ENCODE data around the gene ANKRD35.

DNA sequence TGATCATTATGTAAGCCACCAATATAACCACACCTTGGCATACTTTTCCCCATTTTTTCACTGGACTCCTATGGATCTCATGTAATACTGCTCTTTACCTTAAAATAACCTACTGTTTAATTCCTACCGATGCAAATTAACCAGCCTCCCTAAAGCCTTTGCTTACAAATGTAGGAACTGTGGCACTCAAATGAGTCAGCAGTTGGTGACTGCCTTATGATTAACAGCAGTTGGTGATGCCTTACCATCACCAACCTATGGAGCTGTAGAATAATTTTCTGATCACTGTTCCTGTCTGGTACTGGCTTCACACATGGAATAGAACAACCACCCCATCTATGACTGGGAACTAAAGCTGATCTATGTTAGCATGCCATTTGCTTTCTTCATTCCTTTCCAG lies 48.0 kb downstream of the ANKRD35 start:
- TF ChIP-seq, protein P1, sequence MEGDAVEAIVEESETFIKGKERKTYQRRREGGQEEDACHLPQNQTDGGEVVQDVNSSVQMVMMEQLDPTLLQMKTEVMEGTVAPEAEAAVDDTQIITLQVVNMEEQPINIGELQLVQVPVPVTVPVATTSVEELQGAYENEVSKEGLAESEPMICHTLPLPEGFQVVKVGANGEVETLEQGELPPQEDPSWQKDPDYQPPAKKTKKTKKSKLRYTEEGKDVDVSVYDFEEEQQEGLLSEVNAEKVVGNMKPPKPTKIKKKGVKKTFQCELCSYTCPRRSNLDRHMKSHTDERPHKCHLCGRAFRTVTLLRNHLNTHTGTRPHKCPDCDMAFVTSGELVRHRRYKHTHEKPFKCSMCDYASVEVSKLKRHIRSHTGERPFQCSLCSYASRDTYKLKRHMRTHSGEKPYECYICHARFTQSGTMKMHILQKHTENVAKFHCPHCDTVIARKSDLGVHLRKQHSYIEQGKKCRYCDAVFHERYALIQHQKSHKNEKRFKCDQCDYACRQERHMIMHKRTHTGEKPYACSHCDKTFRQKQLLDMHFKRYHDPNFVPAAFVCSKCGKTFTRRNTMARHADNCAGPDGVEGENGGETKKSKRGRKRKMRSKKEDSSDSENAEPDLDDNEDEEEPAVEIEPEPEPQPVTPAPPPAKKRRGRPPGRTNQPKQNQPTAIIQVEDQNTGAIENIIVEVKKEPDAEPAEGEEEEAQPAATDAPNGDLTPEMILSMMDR (IDR thresholded peaks at IDR 0.05 in 2 of 3, conservative IDR thresholded peaks at IDR 0.05 in 1 of 3; ENCODE audit: borderline replicate concordance in 1 of 3, insufficient read depth in 1 of 3, low read depth in 2 of 3, low read length in 2 of 3) = no peak
- no peak for TF ChIP-seq POLR2A (IDR thresholded peaks at IDR 0.05; ENCODE audit: borderline replicate concordance, extremely low read depth, insufficient read depth, insufficient read length)
- no peak for TF ChIP-seq POLR2AphosphoS5 (IDR thresholded peaks at IDR 0.05; ENCODE audit: low read depth, low read length)
- TF ChIP-seq EZH2 (IDR thresholded peaks at IDR 0.05) = no peak
- TF ChIP-seq, protein P2, sequence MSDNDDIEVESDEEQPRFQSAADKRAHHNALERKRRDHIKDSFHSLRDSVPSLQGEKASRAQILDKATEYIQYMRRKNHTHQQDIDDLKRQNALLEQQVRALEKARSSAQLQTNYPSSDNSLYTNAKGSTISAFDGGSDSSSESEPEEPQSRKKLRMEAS (IDR thresholded peaks at IDR 0.05) = no peak

Measured in HCT116 (cell line).